ENCODE results near the gene FOCAD. TPM values are rescaled to one million over a fixed set of nuclear protein-coding genes. Genes with fewer than 3 reads are reported as not detected.
A peak's percentile ranks its signal among the peaks of the same experiment; 100 is the strongest.

The FOCAD gene
- total RNA-seq, 1 donor from 2014 or later = 38.4 TPM

DNA sequence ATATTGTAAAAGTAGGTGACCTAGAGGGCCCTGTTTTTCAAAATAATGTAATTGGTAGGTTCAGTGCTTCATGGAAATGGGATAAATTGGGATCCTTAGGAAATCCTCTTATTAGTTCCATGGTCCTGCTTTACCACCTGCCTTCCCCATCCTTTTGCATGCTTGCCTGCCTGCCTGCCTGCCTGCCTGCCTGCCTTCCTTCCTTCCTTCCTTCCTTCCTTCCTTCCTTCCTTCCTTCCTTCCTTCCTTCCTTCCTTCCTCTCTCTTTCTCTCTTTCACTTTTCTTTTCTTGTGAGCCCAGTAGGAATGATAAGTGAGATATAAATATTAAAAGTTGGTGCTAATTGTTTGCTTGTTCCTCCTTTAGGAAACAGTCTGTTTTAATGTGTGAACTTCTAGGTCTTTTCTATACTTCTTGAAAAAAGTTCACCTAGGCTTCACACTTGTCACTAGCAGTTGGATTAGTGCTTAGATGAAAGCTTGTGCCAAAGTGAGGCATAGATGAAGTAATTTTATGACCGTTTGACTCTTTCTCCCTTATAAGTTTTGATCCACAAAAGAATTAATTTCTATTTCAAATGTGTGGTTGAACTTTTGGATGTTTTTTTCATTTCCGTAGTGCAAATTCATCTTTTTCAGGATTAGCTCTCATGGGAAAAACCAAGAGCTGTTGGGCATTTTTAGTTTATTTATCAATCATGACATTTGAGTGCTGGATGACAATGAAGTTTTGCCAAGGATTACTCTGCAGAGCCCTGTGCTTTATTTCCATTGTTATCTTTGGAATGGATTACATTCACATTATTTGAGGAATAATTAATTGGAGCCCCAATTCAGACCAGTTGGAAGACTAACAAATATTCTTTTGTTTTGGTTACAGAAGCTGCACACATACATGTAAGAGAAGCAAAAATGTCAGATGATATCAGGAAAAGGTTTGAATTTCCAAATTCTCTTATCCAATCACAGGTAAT lies 30.7 kb downstream of the FOCAD start:
- TF ChIP-seq, protein P1, sequence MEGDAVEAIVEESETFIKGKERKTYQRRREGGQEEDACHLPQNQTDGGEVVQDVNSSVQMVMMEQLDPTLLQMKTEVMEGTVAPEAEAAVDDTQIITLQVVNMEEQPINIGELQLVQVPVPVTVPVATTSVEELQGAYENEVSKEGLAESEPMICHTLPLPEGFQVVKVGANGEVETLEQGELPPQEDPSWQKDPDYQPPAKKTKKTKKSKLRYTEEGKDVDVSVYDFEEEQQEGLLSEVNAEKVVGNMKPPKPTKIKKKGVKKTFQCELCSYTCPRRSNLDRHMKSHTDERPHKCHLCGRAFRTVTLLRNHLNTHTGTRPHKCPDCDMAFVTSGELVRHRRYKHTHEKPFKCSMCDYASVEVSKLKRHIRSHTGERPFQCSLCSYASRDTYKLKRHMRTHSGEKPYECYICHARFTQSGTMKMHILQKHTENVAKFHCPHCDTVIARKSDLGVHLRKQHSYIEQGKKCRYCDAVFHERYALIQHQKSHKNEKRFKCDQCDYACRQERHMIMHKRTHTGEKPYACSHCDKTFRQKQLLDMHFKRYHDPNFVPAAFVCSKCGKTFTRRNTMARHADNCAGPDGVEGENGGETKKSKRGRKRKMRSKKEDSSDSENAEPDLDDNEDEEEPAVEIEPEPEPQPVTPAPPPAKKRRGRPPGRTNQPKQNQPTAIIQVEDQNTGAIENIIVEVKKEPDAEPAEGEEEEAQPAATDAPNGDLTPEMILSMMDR (IDR thresholded peaks at IDR 0.05) = no peak
- H3K9me3 Mint-ChIP-seq (ENCODE audit: unreplicated experiment) = no peaks in the 10 kb centered on the region
- no peak for DNase-seq (ENCODE audit: extremely low spot score, unreplicated experiment)
- no peak overlapping the region for H3K4me3 Mint-ChIP-seq (ENCODE audit: unreplicated experiment)
- H3K27me3 Mint-ChIP-seq (ENCODE audit: unreplicated experiment) = no peaks in the 10 kb centered on the region
- H3K36me3 Mint-ChIP-seq (ENCODE audit: unreplicated experiment) = peaks cover 11% of the 10 kb centered on the region
- H3K27ac Mint-ChIP-seq (ENCODE audit: unreplicated experiment) = no peak overlapping the region
- H3K4me1 Mint-ChIP-seq (ENCODE audit: unreplicated experiment) = peaks cover 11% of the 10 kb centered on the region

DNA sequence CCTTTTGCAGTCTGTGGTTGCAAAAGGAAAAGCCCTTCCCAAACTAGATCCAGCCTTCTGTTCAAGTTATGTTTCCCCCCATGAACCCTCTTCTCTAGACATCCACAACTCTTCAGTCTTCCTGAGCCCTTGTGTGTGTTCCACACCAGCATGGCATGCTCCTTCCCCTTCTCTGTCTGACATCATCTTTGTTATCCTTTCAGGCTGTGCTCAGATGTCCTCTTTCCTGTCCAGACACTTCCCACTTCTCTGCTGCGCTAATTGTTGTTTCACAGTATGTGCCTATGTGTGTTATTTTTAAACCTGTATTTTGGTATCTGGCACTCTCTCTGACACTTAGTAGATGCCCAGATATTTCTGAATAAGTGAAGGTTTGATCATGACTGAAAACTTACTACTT lies 38.2 kb downstream of the FOCAD start:
- Mint-ChIP-seq H3K4me1 (ENCODE audit: unreplicated experiment) (peaks cover 23% of the 10 kb centered on the region), H3K36me3 (ENCODE audit: unreplicated experiment) (peaks cover 19% of the 10 kb centered on the region), H3K4me3 (ENCODE audit: unreplicated experiment) (no peak overlapping the region), H3K27ac (ENCODE audit: unreplicated experiment) (peak overlapping the region; percentile 4), H3K9me3 (ENCODE audit: unreplicated experiment) (no peaks in the 10 kb centered on the region), H3K27me3 (ENCODE audit: unreplicated experiment) (no peaks in the 10 kb centered on the region)
- no peak for DNase-seq (ENCODE audit: extremely low spot score, unreplicated experiment)
- TF ChIP-seq, protein P1 (IDR thresholded peaks at IDR 0.05) = no peak

DNA sequence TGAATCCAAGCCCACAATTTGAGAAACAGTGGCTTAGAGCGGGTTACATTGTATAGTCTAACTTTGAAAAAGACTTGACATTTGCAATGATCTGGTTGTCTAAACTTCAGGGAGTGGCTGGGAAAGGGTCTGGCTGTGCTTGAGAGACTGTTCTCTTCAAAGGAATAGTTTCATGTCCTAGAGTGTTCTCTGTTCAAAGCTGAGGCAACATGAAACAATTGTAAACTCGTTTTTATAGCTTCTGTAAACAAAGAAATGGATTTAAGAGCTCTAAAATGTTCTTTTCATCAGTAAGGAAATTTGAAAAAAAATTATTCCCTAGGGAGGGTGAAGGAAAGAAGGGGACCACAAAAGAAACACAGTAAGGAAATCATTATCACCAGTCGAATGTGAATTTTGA lies 41.6 kb downstream of the FOCAD start:
- Mint-ChIP-seq H3K27ac (ENCODE audit: unreplicated experiment) (peak overlapping the region; percentile 66), H3K9me3 (ENCODE audit: unreplicated experiment) (no peaks in the 10 kb centered on the region), H3K4me1 (ENCODE audit: unreplicated experiment) (peaks cover 28% of the 10 kb centered on the region), H3K27me3 (ENCODE audit: unreplicated experiment) (no peaks in the 10 kb centered on the region), H3K4me3 (ENCODE audit: unreplicated experiment) (no peak overlapping the region), H3K36me3 (ENCODE audit: unreplicated experiment) (peaks cover 24% of the 10 kb centered on the region)
- no peak for DNase-seq (ENCODE audit: extremely low spot score, unreplicated experiment)
- TF ChIP-seq, protein P1 (IDR thresholded peaks at IDR 0.05) = no peak

DNA sequence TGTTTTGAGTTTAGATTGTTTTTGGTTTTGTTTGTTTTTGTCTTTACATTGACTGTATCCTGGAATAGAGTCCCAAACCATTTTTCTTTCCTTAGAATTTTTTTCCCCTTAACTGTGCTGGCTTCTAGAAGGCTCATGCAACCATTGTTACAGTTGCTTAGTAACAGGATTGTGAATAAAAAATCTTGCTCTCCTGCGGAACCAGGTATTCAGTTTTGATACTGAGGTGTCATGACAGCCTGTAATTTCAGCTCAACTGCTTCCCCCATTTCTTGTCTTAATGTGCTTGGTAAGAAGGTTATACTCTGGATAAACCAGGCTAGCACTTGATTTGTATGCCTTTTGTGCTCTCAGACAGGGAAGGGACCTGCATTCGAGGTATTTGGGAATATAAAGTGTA lies 42.1 kb downstream of the FOCAD start:
- DNase-seq (ENCODE audit: extremely low spot score, unreplicated experiment) = no peak
- no peaks in the 10 kb centered on the region for H3K27me3 Mint-ChIP-seq (ENCODE audit: unreplicated experiment)
- H3K4me1 Mint-ChIP-seq (ENCODE audit: unreplicated experiment) = peaks cover 28% of the 10 kb centered on the region
- peak overlapping the region; percentile 66 for H3K27ac Mint-ChIP-seq (ENCODE audit: unreplicated experiment)
- no peaks in the 10 kb centered on the region for H3K9me3 Mint-ChIP-seq (ENCODE audit: unreplicated experiment)
- TF ChIP-seq, protein P1 (IDR thresholded peaks at IDR 0.05) = no peak
- H3K36me3 Mint-ChIP-seq (ENCODE audit: unreplicated experiment) = peaks cover 24% of the 10 kb centered on the region
- H3K4me3 Mint-ChIP-seq (ENCODE audit: unreplicated experiment) = no peak overlapping the region

DNA sequence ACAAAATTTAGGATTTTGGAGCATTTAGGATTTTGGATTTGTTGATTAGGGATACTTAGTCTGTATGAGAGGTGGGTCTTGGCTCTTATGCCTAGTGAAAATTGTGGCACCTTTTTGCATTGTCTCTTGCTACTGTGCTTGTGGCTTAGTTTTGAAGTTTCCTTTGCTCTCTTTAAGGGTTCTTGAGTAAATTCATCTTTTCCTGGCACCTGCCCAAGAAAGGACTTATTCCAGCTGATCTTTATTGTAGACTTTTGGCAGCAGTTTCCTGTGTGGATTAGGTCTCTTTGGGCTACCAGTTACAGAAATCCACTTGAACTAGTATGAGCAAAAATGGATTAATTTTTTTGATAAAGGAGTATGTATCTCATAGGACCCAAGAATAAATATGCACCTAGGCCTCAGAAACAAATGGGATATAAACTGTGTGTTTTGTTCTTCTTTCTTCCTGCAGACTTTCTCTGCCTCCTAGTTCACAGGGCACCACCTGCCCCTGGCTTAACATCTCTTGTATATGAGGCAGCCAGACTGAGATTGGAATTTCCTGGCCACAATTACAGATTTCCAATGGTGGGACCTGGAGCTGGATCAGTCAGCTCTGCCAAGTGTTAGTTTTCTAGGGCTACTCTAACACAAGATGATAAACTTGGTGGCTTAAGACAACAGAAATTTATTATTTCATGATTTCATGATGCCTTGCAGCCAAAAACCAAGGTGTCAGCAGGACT lies 44.6 kb downstream of the FOCAD start:
- no peak for DNase-seq (ENCODE audit: extremely low spot score, unreplicated experiment)
- no peak overlapping the region for H3K4me3 Mint-ChIP-seq (ENCODE audit: unreplicated experiment)
- TF ChIP-seq, protein P1 (IDR thresholded peaks at IDR 0.05) = no peak
- H3K27ac Mint-ChIP-seq (ENCODE audit: unreplicated experiment) = no peak overlapping the region
- H3K9me3 Mint-ChIP-seq (ENCODE audit: unreplicated experiment) = no peaks in the 10 kb centered on the region
- peaks cover 26% of the 10 kb centered on the region for H3K36me3 Mint-ChIP-seq (ENCODE audit: unreplicated experiment)
- H3K4me1 Mint-ChIP-seq (ENCODE audit: unreplicated experiment) = peaks cover 25% of the 10 kb centered on the region
- no peaks in the 10 kb centered on the region for H3K27me3 Mint-ChIP-seq (ENCODE audit: unreplicated experiment)

All from osteocyte (in vitro differentiated cells).